ENCODE data around the gene RALGPS2.

RALGPS2 gene

GRCh38 chr1:178724728-178725465 lies at the start of gene RALGPS2:
TSS of gene RALGPS2 (plus strand) at chr1:178725244. CDS start at chr1:178776765, 51,521 bp downstream.
- DNase-seq (ENCODE audit: low read depth), result no peak
- peak within 1 kb of the TSS; percentile 86 for H3K4me3 ChIP-seq (ENCODE audit: low read depth, low read length)

GRCh38 chr1:178679237-178679636 lies 45.8 kb upstream of the RALGPS2 start:
- H3K4me3 ChIP-seq (ENCODE audit: low read depth, low read length), result no peak overlapping the region
- no peak for DNase-seq (ENCODE audit: low read depth)

DNA sequence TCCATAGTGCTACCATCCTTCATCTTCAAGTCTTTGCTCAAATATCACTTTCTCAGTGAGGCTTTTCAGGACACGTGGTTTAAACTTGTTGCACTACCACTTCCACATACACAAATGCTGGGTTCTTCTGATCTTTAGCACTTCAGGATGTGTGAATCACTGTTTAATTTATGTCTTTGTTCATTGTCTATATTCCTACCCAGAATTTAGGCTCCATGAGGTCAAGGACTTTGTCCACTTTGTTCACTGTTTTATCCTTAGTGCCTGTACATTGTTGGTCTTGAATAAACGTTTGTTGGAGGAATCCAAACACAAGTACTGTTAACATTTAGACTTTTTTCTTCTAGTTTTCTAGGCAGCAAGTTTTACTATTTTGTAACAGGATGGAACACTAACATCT lies 42.6 kb upstream of the RALGPS2 start:
- no peak for DNase-seq (ENCODE audit: low read depth)
- H3K4me3 ChIP-seq (ENCODE audit: low read depth, low read length), result no peak overlapping the region

DNA sequence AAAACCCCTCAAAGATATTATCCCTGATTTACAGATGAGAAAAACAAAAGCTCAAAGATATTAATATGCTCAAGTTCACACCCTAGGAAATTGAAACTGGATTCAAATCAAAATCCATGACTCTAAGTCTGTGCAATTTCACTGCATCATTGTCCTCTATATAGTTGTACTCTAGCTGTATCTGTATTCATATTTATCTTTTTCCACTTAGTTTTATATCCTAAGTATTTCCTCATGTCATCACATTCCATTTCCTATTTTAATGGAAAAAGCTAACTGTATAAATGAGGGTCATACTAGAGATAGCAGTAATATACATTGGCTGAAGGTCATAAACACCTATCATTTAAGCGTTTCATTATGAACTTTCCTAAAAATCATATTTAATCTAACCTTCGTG lies 42.2 kb upstream of the RALGPS2 start:
- no peak for DNase-seq (ENCODE audit: low read depth)

GRCh38 chr1:178683291-178683690 lies 41.8 kb upstream of the RALGPS2 start:
- H3K4me3 ChIP-seq (ENCODE audit: low read depth, low read length), result no peak overlapping the region

More for the DNA sequence above, 42.2 kb upstream of the RALGPS2 start:
- H3K4me3 ChIP-seq (ENCODE audit: low read depth, low read length), result no peak overlapping the region

DNA sequence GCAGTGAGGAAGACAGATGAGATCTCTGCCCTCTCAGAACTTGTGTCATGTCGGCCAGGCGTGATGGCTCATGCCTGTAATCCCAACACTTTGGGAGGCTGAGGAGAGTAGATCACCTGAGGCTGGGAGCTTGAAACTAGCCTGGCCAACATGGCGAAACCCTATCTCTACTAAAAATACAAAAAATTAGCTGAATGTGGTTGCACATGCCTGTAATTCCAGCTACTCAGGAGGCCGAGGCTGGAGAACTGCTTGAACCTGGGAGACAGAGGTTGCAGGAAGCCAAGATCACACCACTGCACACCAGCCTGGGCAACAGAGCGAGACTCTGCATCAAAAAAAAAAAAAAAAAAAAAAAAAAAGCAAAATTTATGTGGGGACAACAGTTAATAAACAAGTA lies 40.9 kb upstream of the RALGPS2 start:
- no peak for DNase-seq (ENCODE audit: low read depth)
- no peak overlapping the region for H3K4me3 ChIP-seq (ENCODE audit: low read depth, low read length)

More at GRCh38 chr1:178683291-178683690, 41.8 kb upstream of the RALGPS2 start:
- DNase-seq (ENCODE audit: low read depth), result no peak

GRCh38 chr1:178684542-178685000 lies 40.5 kb upstream of the RALGPS2 start:
- DNase-seq (ENCODE audit: low read depth), result peak; percentile 61
- H3K4me3 ChIP-seq (ENCODE audit: low read depth, low read length), result no peak overlapping the region

GRCh38 chr1:178686407-178686806 lies 38.6 kb upstream of the RALGPS2 start:
- H3K4me3 ChIP-seq (ENCODE audit: low read depth, low read length), result no peak overlapping the region

DNA sequence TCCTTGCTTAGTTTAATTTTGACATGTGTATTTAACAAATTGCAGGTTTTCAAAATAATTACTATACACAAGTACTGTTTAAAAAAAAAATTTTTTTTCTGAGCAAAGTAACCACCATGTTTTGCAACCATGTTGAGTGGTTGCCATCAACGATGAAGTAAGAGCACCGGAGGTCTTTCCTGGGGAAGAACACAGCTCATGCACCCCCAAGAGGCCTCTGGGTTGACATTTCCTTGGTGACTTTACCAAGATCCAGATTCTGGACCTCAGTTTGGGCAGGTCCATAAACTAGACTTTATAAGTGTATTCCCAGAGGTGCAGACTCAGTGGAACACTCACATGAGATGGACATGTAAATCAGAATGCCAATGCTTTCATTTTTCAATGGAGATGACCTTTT lies 36.8 kb upstream of the RALGPS2 start:
- no peak for DNase-seq (ENCODE audit: low read depth)

More at GRCh38 chr1:178686407-178686806, 38.6 kb upstream of the RALGPS2 start:
- DNase-seq (ENCODE audit: low read depth), result no peak

DNA sequence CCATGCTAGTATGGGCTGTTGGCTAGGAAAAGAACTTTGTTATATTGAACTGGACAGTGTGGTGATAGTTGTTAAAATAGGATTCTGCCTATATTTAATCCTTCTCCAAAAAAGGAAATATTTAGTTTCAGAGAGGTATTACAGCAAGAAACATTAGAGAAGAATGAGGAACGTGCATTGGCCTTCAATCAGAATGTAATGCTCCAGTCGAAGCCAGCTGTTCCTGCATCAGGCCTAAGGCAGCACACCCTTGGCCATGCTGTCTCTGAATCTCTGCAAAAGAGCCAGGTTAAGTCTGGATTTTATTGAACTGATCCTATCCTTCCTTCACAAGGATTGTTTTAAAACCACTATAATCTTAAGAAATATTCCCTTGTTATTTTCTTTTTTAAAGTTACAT lies 35.3 kb upstream of the RALGPS2 start:
- H3K4me3 ChIP-seq (ENCODE audit: low read depth, low read length), result no peak overlapping the region
- DNase-seq (ENCODE audit: low read depth), result no peak

More for the DNA sequence above, 36.8 kb upstream of the RALGPS2 start:
- H3K4me3 ChIP-seq (ENCODE audit: low read depth, low read length), result no peak overlapping the region

DNA sequence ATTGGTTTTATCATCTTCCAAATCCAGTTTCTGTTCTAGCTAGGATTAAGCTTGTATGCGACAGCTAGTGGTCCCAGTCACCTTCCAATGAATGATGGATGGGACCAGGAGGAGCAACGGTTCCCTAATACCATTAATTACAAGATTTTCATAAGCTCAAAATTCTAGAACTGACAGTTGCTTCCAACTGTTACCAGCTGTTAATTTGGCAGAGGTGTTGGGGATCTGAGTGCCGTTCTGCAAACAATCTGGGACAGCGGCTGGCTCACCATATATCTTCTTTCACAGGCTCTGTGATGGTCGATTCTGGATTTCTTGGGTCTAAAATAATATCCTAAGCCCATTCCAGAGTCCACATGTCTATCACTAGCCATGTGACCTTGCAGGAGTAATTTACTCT lies 34.5 kb upstream of the RALGPS2 start:
- H3K4me3 ChIP-seq (ENCODE audit: low read depth, low read length), result no peak overlapping the region
- DNase-seq (ENCODE audit: low read depth), result no peak

GRCh38 chr1:178692564-178693327 lies 32.3 kb upstream of the RALGPS2 start:
- H3K4me3 ChIP-seq (ENCODE audit: low read depth, low read length), result no peak overlapping the region
- DNase-seq (ENCODE audit: low read depth), result no peak

DNA sequence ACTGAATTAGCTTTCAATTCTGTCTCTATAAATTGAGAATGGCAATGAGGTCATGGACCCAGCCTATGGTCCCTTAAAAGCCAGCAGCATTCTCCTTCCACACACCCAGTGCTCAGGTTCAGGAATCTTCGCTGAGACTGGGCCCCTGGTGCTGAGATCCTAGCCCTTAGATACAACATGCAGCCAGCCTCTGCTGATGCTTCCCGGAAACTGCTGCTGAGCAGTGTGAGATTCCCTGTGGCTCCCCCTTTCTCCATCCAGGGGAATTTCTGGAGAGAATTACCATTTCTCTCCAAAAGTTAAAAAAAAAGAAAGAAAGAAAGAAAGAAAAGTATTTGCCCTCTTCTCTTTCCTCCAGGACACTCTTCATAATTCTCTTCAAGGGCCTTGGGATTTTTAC lies 31.7 kb upstream of the RALGPS2 start:
- no peak for DNase-seq (ENCODE audit: low read depth)
- H3K4me3 ChIP-seq (ENCODE audit: low read depth, low read length), result no peak overlapping the region

DNA sequence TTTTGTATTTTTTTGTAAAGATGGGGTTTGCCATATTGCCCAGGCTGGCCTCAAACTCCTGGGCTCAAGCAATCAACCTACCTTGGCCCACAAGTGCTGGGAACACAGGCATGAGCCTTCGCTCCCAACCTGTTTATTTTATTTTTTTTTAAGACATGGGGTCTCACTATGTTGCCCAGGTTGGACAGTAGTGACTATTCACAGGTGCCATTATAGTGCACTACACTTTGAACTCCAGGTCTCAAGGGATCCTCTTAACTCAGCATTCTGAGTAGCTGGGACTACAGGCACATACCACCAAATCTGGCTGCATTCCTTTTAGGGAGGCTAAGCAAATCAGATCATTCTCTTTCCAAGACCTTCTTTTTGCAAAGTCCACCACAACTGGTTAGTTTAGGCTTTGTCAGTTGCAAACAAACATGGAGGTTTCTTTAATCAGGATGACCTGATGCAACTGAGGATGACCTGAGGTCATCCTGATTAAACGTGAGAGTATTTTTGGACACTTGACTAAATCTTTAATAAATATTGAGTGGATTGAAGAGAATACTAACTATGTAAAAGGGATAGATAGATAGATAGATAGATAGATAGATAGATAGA lies 30.0 kb upstream of the RALGPS2 start:
- DNase-seq (ENCODE audit: low read depth), result no peak
- no peak overlapping the region for H3K4me3 ChIP-seq (ENCODE audit: low read depth, low read length)

DNA sequence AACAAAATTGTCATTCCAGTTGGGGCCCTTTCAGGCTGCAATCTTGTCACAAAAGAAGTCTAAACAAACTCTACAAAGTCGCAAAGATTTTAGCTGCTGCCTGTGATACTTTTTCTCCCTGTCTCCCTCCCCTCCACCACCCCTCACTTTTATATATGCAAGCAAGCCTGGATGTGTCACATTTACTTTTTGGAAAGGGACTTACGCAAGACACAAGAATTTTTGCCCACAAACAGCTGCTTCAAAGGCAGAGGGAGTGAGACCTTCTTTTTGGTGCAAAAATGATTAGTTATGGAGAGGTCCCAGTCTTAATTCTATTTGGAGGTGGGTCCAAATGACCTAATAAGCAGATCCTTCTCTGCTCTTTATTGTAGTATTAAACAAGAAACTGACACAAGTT lies 22.9 kb upstream of the RALGPS2 start:
- DNase-seq (ENCODE audit: low read depth), result no peak
- no peak overlapping the region for H3K4me3 ChIP-seq (ENCODE audit: low read depth, low read length)

DNA sequence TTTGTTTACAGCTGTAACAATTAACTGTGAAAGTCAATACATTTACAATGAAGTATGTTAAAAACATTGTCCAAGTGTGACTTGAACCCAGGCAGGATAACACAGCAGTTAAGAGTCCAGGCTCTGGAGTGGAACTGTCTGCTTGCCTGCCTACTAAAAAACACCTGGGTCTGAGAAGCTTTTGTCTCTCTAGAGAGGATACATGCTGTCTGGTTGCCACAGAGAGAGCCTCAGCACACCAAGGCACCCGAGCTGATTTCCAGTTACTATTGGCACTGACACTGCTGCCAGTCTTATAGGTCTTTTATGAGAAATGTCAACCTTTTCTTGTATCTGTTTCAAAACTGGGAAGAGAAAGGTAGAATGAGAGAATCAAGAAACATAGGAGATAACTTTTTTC lies 20.2 kb upstream of the RALGPS2 start:
- DNase-seq (ENCODE audit: low read depth), result no peak
- H3K4me3 ChIP-seq (ENCODE audit: low read depth, low read length), result no peak overlapping the region

- peak; percentile 67 for DNase-seq (ENCODE audit: low read depth)
- no peak overlapping the region for H3K4me3 ChIP-seq (ENCODE audit: low read depth, low read length)
Observed at GRCh38 chr1:178706432-178706831, 18.6 kb upstream of the RALGPS2 start.

DNA sequence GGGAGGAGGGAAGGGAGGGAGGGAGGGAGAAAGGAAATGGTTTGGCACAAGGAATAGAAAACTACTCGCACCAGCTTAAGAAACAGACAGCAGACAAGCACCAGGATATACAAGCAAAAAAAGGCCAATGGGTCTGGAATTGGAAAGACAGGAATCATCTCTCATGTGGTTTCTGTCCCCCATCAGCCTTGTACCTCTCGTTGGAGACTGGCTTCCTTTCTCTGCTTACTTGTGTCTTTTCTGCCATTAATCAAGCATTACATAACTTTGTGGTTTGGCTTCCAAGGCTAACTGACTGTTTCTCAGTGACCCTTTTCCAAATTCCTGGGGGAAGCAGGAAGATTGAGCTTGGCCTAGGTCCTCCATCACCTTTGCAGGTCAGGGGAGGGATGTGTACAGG lies 11.8 kb upstream of the RALGPS2 start:
- H3K4me3 ChIP-seq (ENCODE audit: low read depth, low read length), result no peak overlapping the region
- DNase-seq (ENCODE audit: low read depth), result no peak

- no peak for DNase-seq (ENCODE audit: low read depth)
Observed at GRCh38 chr1:178714453-178714852, 10.6 kb upstream of the RALGPS2 start.

DNA sequence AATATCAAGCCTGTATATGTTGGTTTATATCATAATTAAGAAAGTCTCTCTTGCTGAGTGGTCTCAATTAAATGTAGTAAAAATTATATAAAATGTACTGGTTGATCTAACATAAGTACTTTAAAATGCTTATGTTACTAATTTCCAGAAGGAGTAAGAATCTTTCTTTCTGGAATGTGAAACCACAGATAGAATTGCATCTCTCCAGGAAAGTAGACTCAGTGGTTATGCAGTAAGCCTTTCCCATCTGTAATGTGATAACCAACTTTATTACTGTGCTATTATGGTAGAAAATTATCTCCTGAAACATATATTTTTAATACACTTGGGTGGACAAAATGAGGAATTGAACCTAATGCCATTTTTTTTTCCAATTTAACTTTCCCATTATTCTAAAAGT lies 8.9 kb upstream of the RALGPS2 start:
- DNase-seq (ENCODE audit: low read depth), result no peak
- H3K4me3 ChIP-seq (ENCODE audit: low read depth, low read length), result no peak overlapping the region

More at GRCh38 chr1:178714453-178714852, 10.6 kb upstream of the RALGPS2 start:
- no peak overlapping the region for H3K4me3 ChIP-seq (ENCODE audit: low read depth, low read length)

All from skeletal muscle cell (primary cell).